ENCODE measurements around the gene NIPSNAP3A.

NIPSNAP3A gene

GRCh38 chr9:104802110-104802509 is 54.6 kb downstream of the NIPSNAP3A start:
- Histone ChIP-seq H3K36me3 (ENCODE audit: control insufficient read depth in 2 of 2, insufficient read depth in 2 of 2, low read length in 2 of 2) (peaks cover 75 to 86% of the 10 kb centered on the region in 2 donors), H3K9me3 (ENCODE audit: control insufficient read depth in 2 of 2, low read length in 2 of 2) (no peaks in the 10 kb centered on the region), H3K4me1 (ENCODE audit: control insufficient read depth in 2 of 2, insufficient read depth in 2 of 2, low read length in 2 of 2) (no peaks in the 10 kb centered on the region), H3K27ac (ENCODE audit: low read depth in 2 of 2, low read length in 2 of 2) (no peak overlapping the region), H3K27me3 (ENCODE audit: control insufficient read depth in 2 of 2, insufficient read depth in 2 of 2, low read length in 2 of 2) (no peaks in the 10 kb centered on the region), H3K4me3 (ENCODE audit: low read length in 2 of 2) (no peak overlapping the region), H3K9ac (ENCODE audit: low read depth in 1 of 2, low read length in 2 of 2) (no peak overlapping the region)

- Histone ChIP-seq H3K9me3 (ENCODE audit: control insufficient read depth in 2 of 2, low read length in 2 of 2) (no peaks in the 10 kb centered on the region), H3K4me3 (ENCODE audit: low read length in 2 of 2) (no peak overlapping the region), H3K36me3 (ENCODE audit: control insufficient read depth in 2 of 2, insufficient read depth in 2 of 2, low read length in 2 of 2) (peaks cover 69 to 81% of the 10 kb centered on the region in 2 donors), H3K27me3 (ENCODE audit: control insufficient read depth in 2 of 2, insufficient read depth in 2 of 2, low read length in 2 of 2) (no peaks in the 10 kb centered on the region), H3K4me1 (ENCODE audit: control insufficient read depth in 2 of 2, insufficient read depth in 2 of 2, low read length in 2 of 2) (no peaks in the 10 kb centered on the region), H3K27ac (ENCODE audit: low read depth in 2 of 2, low read length in 2 of 2) (no peak overlapping the region), H3K9ac (ENCODE audit: low read depth in 1 of 2, low read length in 2 of 2) (no peak overlapping the region)
These were observed 55.4 kb downstream of the NIPSNAP3A start for GRCh38 chr9:104802906-104803305.

- Histone ChIP-seq H3K4me3 (ENCODE audit: low read length in 2 of 2) (no peak overlapping the region), H3K9ac (ENCODE audit: low read depth in 1 of 2, low read length in 2 of 2) (no peak overlapping the region), H3K36me3 (ENCODE audit: control insufficient read depth in 2 of 2, insufficient read depth in 2 of 2, low read length in 2 of 2) (peaks cover 64 to 81% of the 10 kb centered on the region in 2 donors), H3K27me3 (ENCODE audit: control insufficient read depth in 2 of 2, insufficient read depth in 2 of 2, low read length in 2 of 2) (no peaks in the 10 kb centered on the region), H3K4me1 (ENCODE audit: control insufficient read depth in 2 of 2, insufficient read depth in 2 of 2, low read length in 2 of 2) (peaks cover 0 to under 1% of the 10 kb centered on the region in 2 donors), H3K27ac (ENCODE audit: low read depth in 2 of 2, low read length in 2 of 2) (no peak overlapping the region), H3K9me3 (ENCODE audit: control insufficient read depth in 2 of 2, low read length in 2 of 2) (no peaks in the 10 kb centered on the region)
These were observed 58.0 kb downstream of the NIPSNAP3A start for GRCh38 chr9:104805441-104805840.

DNA sequence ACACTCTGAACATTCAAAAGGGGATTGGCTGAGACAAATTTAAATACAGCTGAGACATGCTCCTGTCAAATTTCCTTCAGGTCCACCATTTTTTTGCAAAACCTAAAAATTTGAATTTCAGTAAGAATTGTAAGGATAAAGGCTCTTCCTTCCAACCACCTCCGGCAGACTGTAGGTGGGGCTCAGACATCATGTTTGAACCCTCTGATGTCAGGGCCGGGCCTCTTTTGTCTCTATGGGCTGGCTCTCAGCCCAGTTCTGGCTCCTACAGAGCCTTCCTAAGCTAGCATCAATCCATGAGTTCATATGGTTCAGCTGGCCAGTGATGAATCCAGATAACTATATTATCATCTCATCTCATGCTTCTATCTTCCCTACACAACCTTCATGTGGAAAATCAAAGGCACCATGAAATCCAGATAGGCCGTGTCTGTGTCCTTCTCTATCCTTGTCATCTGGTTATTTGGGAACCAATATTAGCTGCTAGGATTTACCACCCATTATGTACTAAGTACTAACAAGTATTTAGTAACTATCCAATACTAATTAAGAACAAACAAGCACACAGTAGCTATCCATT is 60.6 kb downstream of the NIPSNAP3A start:
- Histone ChIP-seq H3K9me3 (ENCODE audit: control insufficient read depth in 2 of 2, low read length in 2 of 2) (no peaks in the 10 kb centered on the region), H3K36me3 (ENCODE audit: control insufficient read depth in 2 of 2, insufficient read depth in 2 of 2, low read length in 2 of 2) (peaks cover 59 to 85% of the 10 kb centered on the region in 2 donors), H3K4me1 (ENCODE audit: control insufficient read depth in 2 of 2, insufficient read depth in 2 of 2, low read length in 2 of 2) (peaks cover 0 to 4% of the 10 kb centered on the region in 2 donors), H3K27ac (ENCODE audit: low read depth in 2 of 2, low read length in 2 of 2) (no peak overlapping the region), H3K27me3 (ENCODE audit: control insufficient read depth in 2 of 2, insufficient read depth in 2 of 2, low read length in 2 of 2) (no peaks in the 10 kb centered on the region), H3K4me3 (ENCODE audit: low read length in 2 of 2) (no peak overlapping the region), H3K9ac (ENCODE audit: low read depth in 1 of 2, low read length in 2 of 2) (no peak overlapping the region)
